HepG2 (cell line): ENCODE data around the gene RPS6KB2. TPM values are rescaled to one million over a fixed set of nuclear protein-coding genes. Genes with fewer than 3 reads are reported as not detected.

Source experiments
- HNRNPL ChIP-seq: fragments of 200-400 bp; formaldehyde crosslinking; IDR thresholded peaks from 2 replicates; pipeline ENCODE4 v1.6.1; 2017; ENCODE audit warnings: mild to moderate bottlenecking, low read depth, low read length
- KDM5B ChIP-seq: sonication (generic); formaldehyde crosslinking; IDR thresholded peaks from 2 replicates; pipeline ENCODE4 v1.4.0; 2020; ENCODE audit warnings: missing genetic modification reagents, mild to moderate bottlenecking, borderline replicate concordance
- MEIS2 ChIP-seq: sonication (generic); formaldehyde crosslinking; IDR thresholded peaks from 2 replicates; pipeline ENCODE4 v1.9.0; 2021; ENCODE audit warnings: mild to moderate bottlenecking, missing genetic modification reagents
- MTA3 ChIP-seq: sonication (generic); formaldehyde crosslinking; IDR thresholded peaks from 2 replicates; pipeline ENCODE4 v1.4.0; 2020; ENCODE audit warnings: missing genetic modification reagents
- NFRKB ChIP-seq: fragments of 450-650 bp; IDR thresholded peaks from 2 replicates; pipeline ENCODE4 v1.6.1; 2017
- PHF20 ChIP-seq: sonication (generic); formaldehyde crosslinking; IDR thresholded peaks from 2 replicates; pipeline ENCODE4 v1.5.0; 2020; ENCODE audit warnings: mild to moderate bottlenecking, missing genetic modification reagents
- RARG ChIP-seq: sonication (generic); formaldehyde crosslinking; IDR thresholded peaks from 2 replicates; pipeline ENCODE4 v1.4.0; 2020; ENCODE audit warnings: low read depth, mild to moderate bottlenecking, missing genetic modification reagents
- SRSF9 ChIP-seq: fragments of 200-400 bp; formaldehyde crosslinking; IDR thresholded peaks from 2 replicates; pipeline ENCODE4 v1.6.1; 2018; ENCODE audit warnings: borderline replicate concordance, mild to moderate bottlenecking, low read depth, low read length; ENCODE audit not compliant: insufficient read depth, poor library complexity, severe bottlenecking
- TAF15 ChIP-seq: fragments of 200-400 bp; formaldehyde crosslinking; IDR thresholded peaks from one replicate; pipeline ENCODE4 v1.6.1; 2018; ENCODE audit warnings: mild to moderate bottlenecking, low read depth, low read length; ENCODE audit not compliant: poor library complexity, severe bottlenecking
- ZKSCAN8 ChIP-seq: IDR thresholded peaks from 2 replicates; pipeline ENCODE4 v1.6.1; 2016; ENCODE audit warnings: borderline replicate concordance, missing genetic modification reagents, missing compliant biosample characterization
- ZNF136 ChIP-seq: sonication (generic); formaldehyde crosslinking; IDR thresholded peaks from 2 replicates; pipeline ENCODE4 v1.8.1; 2022; ENCODE audit warnings: low read depth, mild to moderate bottlenecking, moderate library complexity, missing genetic modification reagents
- ZNF260 ChIP-seq: sonication (generic); formaldehyde crosslinking; IDR thresholded peaks from 2 replicates; pipeline ENCODE4 v1.4.0; 2020; ENCODE audit warnings: missing genetic modification reagents, low read depth, mild to moderate bottlenecking, borderline replicate concordance
- polyA plus RNA-seq, 8 experiments: library from polyadenylated mRNA; depleted of rRNA in 3 of 8; stranded (reverse) in 7 of 8; unstranded in 1 of 8; fragments of >200 nt; fragmentation: Illumina TruSeq in 4 of 8; extraction: Trizol in 4 of 8; gene quantifications; 2 replicates each; pipeline versions ENCODE4 v1.2.1 to v1.2.3, GENCODE V29; 2011 to 2016; ENCODE audit warnings: low read depth in 4 of 8, missing spikeins in 1 of 8, mixed read lengths in 1 of 8; ENCODE audit not compliant: insufficient read depth in 1 of 8
- total RNA-seq, 5 experiments: library from RNA; depleted of rRNA; stranded (reverse); fragments of >200 nt; fragmentation: Illumina TruSeq; extraction: Trizol; gene quantifications; 2 replicates each; pipeline ENCODE4 v1.2.3, GENCODE V29; 2016; ENCODE audit warnings: low read depth in 1 of 5
- TF ChIP-seq, protein P1 (sequence below): sonication (generic); formaldehyde crosslinking; IDR thresholded peaks from 2 replicates; pipeline ENCODE4 v1.4.0; 2020; ENCODE audit warnings: missing genetic modification reagents; ENCODE audit errors: not compliant biosample characterization
- TF ChIP-seq, protein P2 (sequence below): sonication (generic); formaldehyde crosslinking; IDR thresholded peaks from 2 replicates; pipeline ENCODE4 v1.5.0; 2020; ENCODE audit warnings: missing genetic modification reagents, mild to moderate bottlenecking, borderline replicate concordance
- TF ChIP-seq, protein P3 (sequence below): sonication (generic); formaldehyde crosslinking; IDR thresholded peaks from 2 replicates; pipeline ENCODE4 v1.4.0; 2020; ENCODE audit warnings: missing genetic modification reagents, borderline replicate concordance
- TF ChIP-seq, protein P4 (sequence below), 2 experiments: sonication (generic) in 1 of 2; formaldehyde crosslinking in 1 of 2; IDR thresholded peaks; 2 replicates each; pipeline versions ENCODE4 v1.4.0 to v1.6.1; 2018 to 2020; ENCODE audit warnings: missing genetic modification reagents in 2 of 2, borderline replicate concordance in 1 of 2, low read depth in 1 of 2, mild to moderate bottlenecking in 1 of 2, missing biosample characterization in 1 of 2
- TF ChIP-seq, protein P5 (sequence below): sonication (generic); formaldehyde crosslinking; IDR thresholded peaks from 2 replicates; pipeline ENCODE4 v1.5.0; 2020; ENCODE audit warnings: mild to moderate bottlenecking, missing genetic modification reagents
- TF ChIP-seq, protein P6 (sequence below): IDR thresholded peaks from 2 replicates; pipeline ENCODE4 v1.6.1; 2016

RPS6KB2 gene
- total and polyA plus RNA-seq, 2 of the 13 experiments (the other 11 are each of a cell fraction or from before 2014, with no cell fraction given) = 52.9 to 54.8 TPM

DNA sequence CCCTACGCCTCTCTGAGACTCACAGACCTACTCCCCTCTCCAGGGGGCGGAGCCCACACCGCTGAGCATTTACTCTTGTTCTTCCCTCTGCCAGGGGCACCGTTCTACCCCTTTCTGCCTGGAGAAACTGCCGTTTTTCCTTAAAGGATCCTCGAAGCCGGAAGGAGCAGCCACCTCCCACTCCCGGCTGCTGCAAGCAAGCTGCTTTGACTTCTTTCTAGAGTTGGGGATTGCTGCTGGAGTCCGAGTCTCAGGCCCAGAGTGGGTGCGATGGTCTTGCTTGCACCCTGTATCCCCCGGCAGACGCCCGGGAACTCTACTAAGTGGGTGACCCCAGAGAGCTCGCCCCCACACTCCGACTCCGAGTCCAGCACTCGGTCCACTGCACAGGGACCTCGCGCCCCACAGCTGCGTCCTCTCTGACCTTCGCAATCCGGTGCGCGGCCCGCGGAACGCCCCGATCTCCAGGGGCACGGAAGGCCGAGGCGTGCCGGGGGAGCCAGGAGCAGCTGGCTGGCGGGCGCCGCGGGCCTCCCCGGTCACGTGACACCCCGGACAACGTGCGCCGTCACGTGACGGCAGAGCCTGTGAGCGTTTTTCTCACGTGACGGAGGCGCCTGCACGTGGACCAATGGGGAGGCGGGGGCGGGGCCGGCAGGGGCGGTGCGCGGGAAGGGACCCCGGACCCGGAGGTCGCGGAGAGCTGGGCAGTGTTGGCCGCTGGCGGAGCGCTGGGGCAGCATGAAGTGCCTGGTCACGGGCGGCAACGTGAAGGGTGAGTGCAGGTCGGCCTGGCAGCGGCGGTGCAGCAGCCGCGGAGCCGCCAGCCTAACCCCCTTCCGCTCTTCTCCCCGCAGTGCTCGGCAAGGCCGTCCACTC lies 36.8 kb upstream of the RPS6KB2 start, which contains the start of gene RAD9A (continued):
- TF ChIP-seq, protein P1, sequence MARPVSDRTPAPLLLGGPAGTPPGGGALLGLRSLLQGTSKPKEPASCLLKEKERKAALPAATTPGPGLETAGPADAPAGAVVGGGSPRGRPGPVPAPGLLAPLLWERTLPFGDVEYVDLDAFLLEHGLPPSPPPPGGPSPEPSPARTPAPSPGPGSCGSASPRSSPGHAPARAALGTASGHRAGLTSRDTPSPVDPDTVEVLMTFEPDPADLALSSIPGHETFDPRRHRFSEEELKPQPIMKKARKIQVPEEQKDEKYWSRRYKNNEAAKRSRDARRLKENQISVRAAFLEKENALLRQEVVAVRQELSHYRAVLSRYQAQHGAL (CRISPR knock-in tag) = peak; percentile 60
- TF ChIP-seq RARG (CRISPR knock-in tag) (no peak), MTA3 (CRISPR knock-in tag) (no peak), ZNF136 (no peak), SRSF9 (no peak), KDM5B (CRISPR knock-in tag) (peak; percentile 97), HNRNPL (no peak), NFRKB (no peak), TAF15 (no peak), ZNF260 (CRISPR knock-in tag) (no peak), ZKSCAN8 (no peak), MEIS2 (CRISPR knock-in tag) (peak; percentile 44), PHF20 (CRISPR knock-in tag) (peak; percentile 96)
- TF ChIP-seq, protein P2, sequence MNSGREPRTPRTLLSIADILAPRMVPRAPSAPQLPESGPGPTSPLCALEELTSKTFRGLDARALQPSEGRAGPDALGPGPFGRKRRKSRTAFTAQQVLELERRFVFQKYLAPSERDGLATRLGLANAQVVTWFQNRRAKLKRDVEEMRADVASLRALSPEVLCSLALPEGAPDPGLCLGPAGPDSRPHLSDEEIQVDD = peak; percentile 93; the same call in 1 of the 2 replicates
- TF ChIP-seq, protein P3, sequence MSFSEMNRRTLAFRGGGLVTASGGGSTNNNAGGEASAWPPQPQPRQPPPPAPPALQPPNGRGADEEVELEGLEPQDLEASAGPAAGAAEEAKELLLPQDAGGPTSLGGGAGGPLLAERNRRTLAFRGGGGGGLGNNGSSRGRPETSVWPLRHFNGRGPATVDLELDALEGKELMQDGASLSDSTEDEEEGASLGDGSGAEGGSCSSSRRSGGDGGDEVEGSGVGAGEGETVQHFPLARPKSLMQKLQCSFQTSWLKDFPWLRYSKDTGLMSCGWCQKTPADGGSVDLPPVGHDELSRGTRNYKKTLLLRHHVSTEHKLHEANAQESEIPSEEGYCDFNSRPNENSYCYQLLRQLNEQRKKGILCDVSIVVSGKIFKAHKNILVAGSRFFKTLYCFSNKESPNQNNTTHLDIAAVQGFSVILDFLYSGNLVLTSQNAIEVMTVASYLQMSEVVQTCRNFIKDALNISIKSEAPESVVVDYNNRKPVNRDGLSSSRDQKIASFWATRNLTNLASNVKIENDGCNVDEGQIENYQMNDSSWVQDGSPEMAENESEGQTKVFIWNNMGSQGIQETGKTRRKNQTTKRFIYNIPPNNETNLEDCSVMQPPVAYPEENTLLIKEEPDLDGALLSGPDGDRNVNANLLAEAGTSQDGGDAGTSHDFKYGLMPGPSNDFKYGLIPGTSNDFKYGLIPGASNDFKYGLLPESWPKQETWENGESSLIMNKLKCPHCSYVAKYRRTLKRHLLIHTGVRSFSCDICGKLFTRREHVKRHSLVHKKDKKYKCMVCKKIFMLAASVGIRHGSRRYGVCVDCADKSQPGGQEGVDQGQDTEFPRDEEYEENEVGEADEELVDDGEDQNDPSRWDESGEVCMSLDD (CRISPR knock-in tag) = 0 out of 2 replicates have a peak, but pooled peaks have one; percentile 41
- TF ChIP-seq, protein P4, sequence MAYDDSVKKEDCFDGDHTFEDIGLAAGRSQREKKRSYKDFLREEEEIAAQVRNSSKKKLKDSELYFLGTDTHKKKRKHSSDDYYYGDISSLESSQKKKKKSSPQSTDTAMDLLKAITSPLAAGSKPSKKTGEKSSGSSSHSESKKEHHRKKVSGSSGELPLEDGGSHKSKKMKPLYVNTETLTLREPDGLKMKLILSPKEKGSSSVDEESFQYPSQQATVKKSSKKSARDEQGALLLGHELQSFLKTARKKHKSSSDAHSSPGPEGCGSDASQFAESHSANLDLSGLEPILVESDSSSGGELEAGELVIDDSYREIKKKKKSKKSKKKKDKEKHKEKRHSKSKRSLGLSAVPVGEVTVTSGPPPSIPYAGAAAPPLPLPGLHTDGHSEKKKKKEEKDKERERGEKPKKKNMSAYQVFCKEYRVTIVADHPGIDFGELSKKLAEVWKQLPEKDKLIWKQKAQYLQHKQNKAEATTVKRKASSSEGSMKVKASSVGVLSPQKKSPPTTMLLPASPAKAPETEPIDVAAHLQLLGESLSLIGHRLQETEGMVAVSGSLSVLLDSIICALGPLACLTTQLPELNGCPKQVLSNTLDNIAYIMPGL (CRISPR knock-in tag; IDR thresholded peaks at IDR 0.05; ENCODE audit: borderline replicate concordance in 1 of 2, low read depth in 1 of 2) = peak in 1 of 2 experiments; percentile 80; a peak in 3 of 4 replicates
- TF ChIP-seq, protein P5, sequence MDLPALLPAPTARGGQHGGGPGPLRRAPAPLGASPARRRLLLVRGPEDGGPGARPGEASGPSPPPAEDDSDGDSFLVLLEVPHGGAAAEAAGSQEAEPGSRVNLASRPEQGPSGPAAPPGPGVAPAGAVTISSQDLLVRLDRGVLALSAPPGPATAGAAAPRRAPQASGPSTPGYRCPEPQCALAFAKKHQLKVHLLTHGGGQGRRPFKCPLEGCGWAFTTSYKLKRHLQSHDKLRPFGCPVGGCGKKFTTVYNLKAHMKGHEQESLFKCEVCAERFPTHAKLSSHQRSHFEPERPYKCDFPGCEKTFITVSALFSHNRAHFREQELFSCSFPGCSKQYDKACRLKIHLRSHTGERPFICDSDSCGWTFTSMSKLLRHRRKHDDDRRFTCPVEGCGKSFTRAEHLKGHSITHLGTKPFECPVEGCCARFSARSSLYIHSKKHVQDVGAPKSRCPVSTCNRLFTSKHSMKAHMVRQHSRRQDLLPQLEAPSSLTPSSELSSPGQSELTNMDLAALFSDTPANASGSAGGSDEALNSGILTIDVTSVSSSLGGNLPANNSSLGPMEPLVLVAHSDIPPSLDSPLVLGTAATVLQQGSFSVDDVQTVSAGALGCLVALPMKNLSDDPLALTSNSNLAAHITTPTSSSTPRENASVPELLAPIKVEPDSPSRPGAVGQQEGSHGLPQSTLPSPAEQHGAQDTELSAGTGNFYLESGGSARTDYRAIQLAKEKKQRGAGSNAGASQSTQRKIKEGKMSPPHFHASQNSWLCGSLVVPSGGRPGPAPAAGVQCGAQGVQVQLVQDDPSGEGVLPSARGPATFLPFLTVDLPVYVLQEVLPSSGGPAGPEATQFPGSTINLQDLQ (CRISPR knock-in tag) = no peak
- TF ChIP-seq, protein P6, sequence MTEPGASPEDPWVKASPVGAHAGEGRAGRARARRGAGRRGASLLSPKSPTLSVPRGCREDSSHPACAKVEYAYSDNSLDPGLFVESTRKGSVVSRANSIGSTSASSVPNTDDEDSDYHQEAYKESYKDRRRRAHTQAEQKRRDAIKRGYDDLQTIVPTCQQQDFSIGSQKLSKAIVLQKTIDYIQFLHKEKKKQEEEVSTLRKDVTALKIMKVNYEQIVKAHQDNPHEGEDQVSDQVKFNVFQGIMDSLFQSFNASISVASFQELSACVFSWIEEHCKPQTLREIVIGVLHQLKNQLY = peak; percentile 92
